Measurements from ENCODE around the gene PPFIA1.

Gene PPFIA1

DNA sequence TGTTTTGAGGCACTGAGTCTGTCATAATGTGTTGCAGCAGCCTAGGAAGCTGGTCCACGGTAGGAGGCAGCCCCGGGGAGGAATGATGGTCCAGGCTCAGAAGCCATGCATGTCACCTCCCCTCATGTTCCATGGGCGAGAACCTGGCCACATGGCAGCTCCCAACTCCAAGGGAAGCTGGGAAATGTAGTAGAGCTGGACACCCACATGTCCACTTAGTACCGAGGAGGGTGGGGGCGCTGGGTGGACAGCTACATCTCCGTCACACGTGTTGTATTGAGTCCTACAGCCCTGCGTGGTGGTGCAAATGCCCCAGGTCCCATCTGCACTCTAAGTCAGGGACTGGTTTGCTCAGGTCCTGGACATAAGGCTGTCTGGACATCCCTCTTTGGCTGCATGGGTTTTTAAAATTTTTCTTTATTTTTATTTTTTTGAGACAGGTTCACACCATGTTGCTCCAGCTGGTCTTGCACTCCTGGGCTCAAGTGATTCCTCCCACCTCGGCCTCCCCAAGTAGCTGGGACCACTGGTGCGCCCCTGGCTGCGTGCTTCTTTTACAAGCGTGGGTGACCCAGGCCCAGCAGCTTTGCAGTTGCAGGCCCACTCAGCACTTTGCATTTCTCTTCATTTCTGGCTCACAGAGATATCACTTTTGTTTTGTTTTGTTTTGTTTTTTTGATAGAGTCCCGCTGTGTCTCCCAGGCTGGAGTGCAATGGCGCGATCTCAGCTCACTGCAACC lies 123.9 kb downstream of the PPFIA1 start:
- no peak for TF ChIP-seq CTCF (IDR thresholded peaks at IDR 0.05; ENCODE audit: low read depth, low read length)
- no peak for DNase-seq (ENCODE audit: extremely low read depth, low read depth)

DNA sequence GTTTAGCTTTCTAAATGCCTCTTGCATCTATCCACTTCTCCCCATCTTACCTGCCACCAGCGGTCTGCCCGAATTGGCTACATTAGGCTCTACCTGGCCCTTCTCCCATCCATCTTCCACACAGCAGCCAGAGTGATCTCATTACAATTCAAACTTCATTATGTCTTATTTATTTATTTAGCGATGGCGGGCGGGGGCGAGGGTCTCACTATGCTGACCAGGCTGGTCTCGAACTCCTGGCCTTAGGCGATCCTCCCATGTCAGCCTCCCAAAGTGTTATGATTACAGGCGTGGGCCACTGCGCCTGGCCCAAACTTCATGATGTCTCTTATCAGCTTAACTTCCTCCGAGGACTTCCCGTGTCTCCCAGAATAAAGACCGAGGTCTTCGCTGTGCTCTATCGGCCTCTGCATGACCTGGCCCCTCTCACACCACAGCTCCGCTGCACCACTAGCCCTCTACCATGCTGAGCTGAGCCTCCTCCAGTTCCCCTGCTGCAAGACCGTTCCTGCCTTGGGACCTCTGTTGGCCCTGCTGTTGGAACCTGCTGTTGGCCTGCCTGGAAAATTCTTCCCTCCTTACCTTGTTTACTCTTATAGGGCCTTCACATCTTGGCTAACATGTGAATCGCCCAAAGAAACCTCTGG lies 127.0 kb downstream of the PPFIA1 start:
- no peak for TF ChIP-seq CTCF (IDR thresholded peaks at IDR 0.05; ENCODE audit: low read depth, low read length)
- DNase-seq (ENCODE audit: extremely low read depth, low read depth), result no peak

GRCh38 chr11:70397983-70398833 lies 127.7 kb downstream of the PPFIA1 start, which contains the start of gene CTTN:
TSS of gene CTTN (plus strand) at chr11:70398529. CDS start at chr11:70407298, 8,769 bp downstream.
- DNase-seq (ENCODE audit: extremely low read depth, low read depth), result peak; percentile 63
- no peak for TF ChIP-seq CTCF (IDR thresholded peaks at IDR 0.05; ENCODE audit: low read depth, low read length)

GRCh38 chr11:70398834-70399680 lies 128.6 kb downstream of the PPFIA1 start:
- no peak for DNase-seq (ENCODE audit: extremely low read depth, low read depth)
- no peak for TF ChIP-seq CTCF (IDR thresholded peaks at IDR 0.05; ENCODE audit: low read depth, low read length)

- no peak for TF ChIP-seq CTCF (IDR thresholded peaks at IDR 0.05; ENCODE audit: low read depth, low read length)
- peak; percentile 87 for DNase-seq (ENCODE audit: extremely low read depth, low read depth)
These were observed 129.2 kb downstream of the PPFIA1 start for GRCh38 chr11:70399681-70400112.

DNA sequence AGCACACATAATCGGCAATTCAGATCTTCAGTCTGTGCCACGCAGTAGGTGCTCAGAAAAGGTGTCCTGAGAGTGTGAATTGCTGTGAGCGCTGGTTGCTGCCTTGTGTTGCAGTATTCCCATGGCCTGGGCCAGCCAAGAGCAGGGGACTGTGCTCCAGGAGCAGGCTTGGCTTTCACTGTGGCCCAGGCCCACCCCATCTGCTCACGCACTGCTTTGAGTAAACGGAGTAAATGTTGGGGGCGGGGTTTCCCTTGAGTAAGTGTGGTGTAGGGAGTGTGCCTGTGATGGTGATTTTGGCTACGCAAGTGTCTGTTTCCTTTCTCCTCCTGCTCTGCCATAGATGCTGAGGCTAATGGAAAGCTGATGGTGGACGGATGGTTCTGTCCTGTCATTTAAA lies 130.2 kb downstream of the PPFIA1 start:
- TF ChIP-seq CTCF (IDR thresholded peaks at IDR 0.05; ENCODE audit: low read depth, low read length), result no peak
- no peak for DNase-seq (ENCODE audit: extremely low read depth, low read depth)
